ENCODE data around the gene CTSK.
"Not testable (repeated sequence)": the region's sequence is repeated elsewhere in the genome, so short reads cannot be mapped to it uniquely, and the experiment has no call there.

The CTSK gene

GRCh38 chr1:150808121-150808520 lies at the start of gene CTSK:
CTSK (minus strand) TSS chr1:150808260; CDS start chr1:150806805, 1,455 bp downstream.
- DNase-seq, result no peak

- peak; percentile 57 to 69 for DNase-seq
Measured at GRCh38 chr1:150852734-150853133, 44.7 kb upstream of the CTSK start.

GRCh38 chr1:150850801-150851362 lies 42.8 kb upstream of the CTSK start:
- DNase-seq, result not testable (repeated sequence)

- no peak for DNase-seq
Measured at GRCh38 chr1:150846473-150847146, 38.5 kb upstream of the CTSK start.

- no peak for DNase-seq
Measured at GRCh38 chr1:150843474-150843873, 35.4 kb upstream of the CTSK start.

- DNase-seq, result no peak
Measured at GRCh38 chr1:150842964-150843363, 34.9 kb upstream of the CTSK start.

GRCh38 chr1:150842343-150842742 lies 34.3 kb upstream of the CTSK start:
- DNase-seq, result no peak

GRCh38 chr1:150841626-150842025 lies 33.6 kb upstream of the CTSK start:
- no peak for DNase-seq

GRCh38 chr1:150840850-150841249 lies 32.8 kb upstream of the CTSK start:
- DNase-seq, result not testable (repeated sequence)

- DNase-seq, result no peak
Measured at GRCh38 chr1:150836129-150836773, 28.2 kb upstream of the CTSK start.

GRCh38 chr1:150833961-150834360 lies 25.9 kb upstream of the CTSK start:
- DNase-seq, result not testable (repeated sequence)

GRCh38 chr1:150832597-150832996 lies 24.5 kb upstream of the CTSK start:
- DNase-seq, result no peak

- no peak for DNase-seq
Measured at GRCh38 chr1:150829751-150830150, 21.7 kb upstream of the CTSK start.

- DNase-seq, result no peak
Measured at GRCh38 chr1:150826299-150826698, 18.2 kb upstream of the CTSK start.

- no peak for DNase-seq
Measured at GRCh38 chr1:150820730-150821512, 12.9 kb upstream of the CTSK start.

- DNase-seq, result no peak
Measured at GRCh38 chr1:150815871-150816270, 7.8 kb upstream of the CTSK start.

GRCh38 chr1:150813028-150813707 lies 5.1 kb upstream of the CTSK start:
- DNase-seq, result peak; percentile 30 to 50

GRCh38 chr1:150810958-150811659 lies 3.0 kb upstream of the CTSK start:
- DNase-seq, result no peak

GRCh38 chr1:150809651-150810050 lies 1.6 kb upstream of the CTSK start:
- no peak for DNase-seq

- no peak for DNase-seq
Measured at GRCh38 chr1:150808846-150809245, 786 bp upstream of the CTSK start.

GRCh38 chr1:150807249-150808023 lies 624 bp downstream of the CTSK start:
- DNase-seq, result no peak
